Stimulated activated CD4-positive, alpha-beta T cell treated with anti-CD3 and anti-CD28 coated beads, TNF-alpha, amount 100 ng/mL, for 48 hours (primary cell): ENCODE data around the gene ANKRD24.
A peak's percentile ranks its signal among the peaks of the same experiment; 100 is the strongest.
"Not testable (repeated sequence)": the region's sequence is repeated elsewhere in the genome, so short reads cannot be mapped to it uniquely, and the experiment has no call there.

ENCODE experiments used
- DNase-seq, 3 donors: peaks; one replicate each; pipeline ENCODE4 v3.0.0-alpha.2; 2020; ENCODE audit warnings: low read depth in 3 of 3

Gene ANKRD24

GRCh38 chr19:4173479-4174212 lies 8.8 kb upstream of the ANKRD24 start:
- DNase-seq, result no peak

- no peak for DNase-seq
Observed at GRCh38 chr19:4174213-4174894, 8.1 kb upstream of the ANKRD24 start.

- DNase-seq, result no peak
Observed at GRCh38 chr19:4174895-4175668, 7.4 kb upstream of the ANKRD24 start.

- no peak for DNase-seq
Observed at GRCh38 chr19:4175669-4175931, 6.9 kb upstream of the ANKRD24 start.

GRCh38 chr19:4177146-4177545 lies 5.3 kb upstream of the ANKRD24 start:
- DNase-seq, result no peak

- no peak for DNase-seq
Observed at GRCh38 chr19:4178990-4179389, 3.5 kb upstream of the ANKRD24 start.

- no peak for DNase-seq
Observed at GRCh38 chr19:4181053-4181508, 1.4 kb upstream of the ANKRD24 start.

GRCh38 chr19:4183967-4184717 lies 1.7 kb downstream of the ANKRD24 start:
- DNase-seq, result no peak

- DNase-seq, result no peak
Observed at GRCh38 chr19:4184718-4185352, 2.3 kb downstream of the ANKRD24 start.

- DNase-seq, result no peak
Observed at GRCh38 chr19:4185413-4186086, 3.1 kb downstream of the ANKRD24 start.

- DNase-seq, result peak; percentile 65 to 91 (median 75)
Observed at GRCh38 chr19:4186087-4186993, 3.9 kb downstream of the ANKRD24 start.

- no peak for DNase-seq
Observed at GRCh38 chr19:4187313-4188122, 5.0 kb downstream of the ANKRD24 start.

GRCh38 chr19:4189641-4190040 lies 7.2 kb downstream of the ANKRD24 start:
- no peak for DNase-seq

- not testable (repeated sequence) for DNase-seq
Observed at GRCh38 chr19:4192537-4192936, 10.0 kb downstream of the ANKRD24 start.

GRCh38 chr19:4194353-4194752 lies 11.9 kb downstream of the ANKRD24 start:
- DNase-seq, result no peak

GRCh38 chr19:4196009-4196408 lies 13.5 kb downstream of the ANKRD24 start:
- DNase-seq, result no peak

- no peak for DNase-seq
Observed at GRCh38 chr19:4196587-4197148, 14.2 kb downstream of the ANKRD24 start.

GRCh38 chr19:4197228-4197624 lies 14.7 kb downstream of the ANKRD24 start:
- no peak for DNase-seq
